GM18873 (cell line): ENCODE results near the gene ST7.
"Not testable (repeated sequence)": the region's sequence is repeated elsewhere in the genome, so short reads cannot be mapped to it uniquely, and the experiment has no call there.

Experiments
- ATAC-seq: cut with Tn5 transposase; IDR thresholded peaks from one replicate; pipeline ENCODE4 v1.9.1; 2021; ENCODE audit warnings: mild to moderate bottlenecking, moderate library complexity, moderate number of reproducible peaks; ENCODE audit not compliant: unreplicated experiment, low FRiP score

The ST7 gene

DNA sequence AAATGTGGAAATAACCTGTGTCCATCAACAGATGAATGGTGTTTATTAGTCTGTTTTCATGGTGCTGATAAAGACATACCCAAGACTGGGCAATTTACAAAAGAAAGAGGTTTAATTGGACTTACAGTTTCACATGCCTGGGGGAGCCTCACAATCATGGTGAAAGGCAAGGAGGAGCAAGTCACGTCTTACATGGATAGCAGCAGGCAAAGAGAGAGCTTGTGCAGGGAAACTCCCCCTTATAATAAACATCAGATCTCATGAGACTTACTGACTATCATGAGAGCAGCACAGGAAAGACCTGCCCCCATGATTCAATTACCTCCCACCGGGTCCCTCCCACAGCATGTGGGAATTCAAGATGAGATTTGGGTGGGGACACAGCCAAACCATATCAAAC lies 292.4 kb downstream of the ST7 start:
- not testable (repeated sequence) for ATAC-seq

DNA sequence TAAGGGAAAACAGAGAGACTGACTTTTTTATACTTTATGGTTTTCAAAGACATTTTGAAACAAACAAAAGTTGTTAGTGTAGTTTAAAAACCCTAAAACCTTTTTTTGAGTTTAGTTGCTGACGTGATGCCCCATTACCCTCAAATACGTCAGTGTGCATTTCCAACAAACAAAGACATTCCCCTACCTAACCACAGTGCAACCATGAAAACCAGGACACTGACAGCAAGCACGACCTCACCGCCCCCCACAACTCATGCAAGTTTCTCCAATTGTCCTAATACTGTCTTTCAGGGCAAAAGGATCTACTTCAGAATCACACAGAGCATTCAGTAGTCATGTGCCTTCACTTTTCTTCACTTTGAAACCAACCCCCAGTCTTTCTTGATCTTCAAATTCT lies 294.5 kb downstream of the ST7 start:
- ATAC-seq, result no peak

DNA sequence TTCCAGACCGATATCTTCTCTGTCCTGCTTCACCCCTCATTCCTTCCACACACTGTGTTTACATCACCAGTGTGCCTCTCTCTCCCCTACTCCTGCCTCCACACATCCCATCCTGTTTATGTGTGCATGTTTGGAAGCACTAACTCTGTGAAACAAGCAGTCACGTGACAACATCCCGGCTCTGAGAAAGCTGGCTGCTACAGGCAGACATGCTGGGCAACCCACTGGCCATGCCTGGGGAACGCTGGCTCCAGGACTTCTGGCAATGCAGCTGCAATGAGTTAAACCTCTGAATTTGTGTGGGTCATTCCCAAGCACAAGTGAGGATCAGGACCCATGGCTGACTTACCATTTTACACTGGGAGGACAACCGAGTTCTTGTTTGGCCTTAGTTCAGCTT lies 295.5 kb downstream of the ST7 start:
- no peak for ATAC-seq

DNA sequence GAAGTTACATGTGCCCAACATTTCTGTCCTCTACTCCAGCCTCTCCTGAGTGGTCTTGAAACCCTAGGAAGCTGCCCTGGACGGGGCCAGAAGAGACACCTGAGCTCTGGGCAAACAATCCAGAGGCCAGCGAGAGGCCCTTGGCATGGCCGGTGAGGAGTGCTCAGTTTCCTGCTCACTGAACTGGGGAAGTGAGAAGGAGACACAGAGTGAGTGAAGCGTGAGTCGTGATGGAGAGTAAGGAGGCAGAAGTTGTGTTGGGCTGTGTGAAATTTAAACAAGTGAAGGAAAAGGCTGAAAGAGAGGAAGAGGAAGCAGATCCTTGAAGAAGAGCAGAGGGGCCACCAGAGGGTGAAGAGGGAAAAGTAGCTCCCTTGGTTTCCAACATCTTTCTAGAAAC lies 296.4 kb downstream of the ST7 start:
- no peak for ATAC-seq

DNA sequence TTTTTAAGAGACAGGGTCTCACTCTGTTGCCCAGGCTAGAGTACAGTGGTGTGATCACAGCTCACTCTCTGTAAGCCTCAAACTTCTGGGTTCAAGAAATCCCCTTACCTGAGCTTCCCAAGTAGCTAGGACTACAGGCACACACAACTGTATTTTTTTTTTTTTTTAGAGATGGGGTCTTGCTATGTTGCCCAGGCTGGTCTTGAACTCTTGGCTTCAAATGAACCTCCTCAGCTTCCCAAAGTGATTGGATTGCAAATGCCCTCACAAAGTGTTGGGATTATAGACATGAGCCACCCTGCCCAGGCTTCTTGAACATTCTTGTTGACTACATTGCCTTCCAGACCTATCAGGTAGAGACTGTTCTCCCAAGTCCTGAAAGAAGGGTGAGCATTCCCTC lies 296.9 kb downstream of the ST7 start:
- ATAC-seq, result no peak

DNA sequence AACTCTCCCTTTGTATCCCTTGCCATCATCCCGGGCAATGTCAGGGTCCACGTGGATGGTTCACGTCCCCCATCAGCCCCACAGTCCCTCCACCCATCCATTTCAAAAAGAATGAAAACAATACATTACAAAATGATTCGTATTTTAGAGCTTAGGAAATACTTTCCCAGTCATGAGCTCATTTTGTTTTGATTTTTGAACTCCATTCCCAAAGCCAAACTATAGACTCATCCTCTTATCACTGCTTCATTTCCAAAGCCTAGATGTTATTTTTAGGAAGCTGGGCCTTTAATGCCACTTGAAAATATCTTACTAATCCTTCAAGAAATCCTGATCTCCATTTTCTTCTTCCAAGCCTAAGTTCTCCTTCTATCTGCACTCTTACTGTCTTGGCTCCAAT lies 297.5 kb downstream of the ST7 start:
- ATAC-seq, result no peak

DNA sequence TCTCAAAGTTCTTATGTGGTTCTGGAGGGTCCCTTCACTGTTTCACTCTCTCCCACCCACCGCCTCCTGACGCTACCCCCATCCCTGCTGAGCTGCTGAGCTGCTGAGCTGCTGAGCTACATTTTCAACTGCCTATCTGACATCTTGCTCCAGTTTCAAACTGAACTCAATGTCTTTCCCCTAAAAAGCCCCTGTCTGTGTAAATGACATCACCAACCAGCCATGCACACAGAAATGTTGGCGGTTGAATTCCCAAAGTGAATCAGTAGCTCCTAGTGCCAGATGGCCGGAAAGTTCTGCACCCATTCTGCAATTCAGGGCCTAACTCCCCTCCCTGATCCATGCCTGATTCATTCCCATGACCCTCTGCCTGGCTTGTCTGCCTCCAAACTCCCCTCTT lies 298.4 kb downstream of the ST7 start:
- peak; percentile 65 for ATAC-seq

DNA sequence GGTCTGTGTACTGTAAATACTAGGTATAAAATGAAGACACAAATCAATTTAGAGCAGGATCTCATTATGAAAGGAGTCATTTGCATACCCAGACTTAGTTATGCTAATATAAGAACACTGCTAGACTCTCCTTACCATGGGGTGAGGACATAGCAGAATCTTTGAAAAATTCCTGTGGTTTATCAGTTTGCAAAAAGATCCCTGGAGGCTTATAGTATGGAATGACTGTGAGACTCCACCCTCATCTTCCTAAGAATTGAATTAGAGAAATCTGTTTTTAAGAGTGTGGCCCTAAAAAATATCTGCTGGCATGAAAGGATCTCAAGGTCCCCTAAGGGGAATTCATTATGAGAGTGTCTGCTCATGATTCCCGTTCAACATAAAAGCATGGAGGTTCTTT lies 306.3 kb downstream of the ST7 start:
- no peak for ATAC-seq

DNA sequence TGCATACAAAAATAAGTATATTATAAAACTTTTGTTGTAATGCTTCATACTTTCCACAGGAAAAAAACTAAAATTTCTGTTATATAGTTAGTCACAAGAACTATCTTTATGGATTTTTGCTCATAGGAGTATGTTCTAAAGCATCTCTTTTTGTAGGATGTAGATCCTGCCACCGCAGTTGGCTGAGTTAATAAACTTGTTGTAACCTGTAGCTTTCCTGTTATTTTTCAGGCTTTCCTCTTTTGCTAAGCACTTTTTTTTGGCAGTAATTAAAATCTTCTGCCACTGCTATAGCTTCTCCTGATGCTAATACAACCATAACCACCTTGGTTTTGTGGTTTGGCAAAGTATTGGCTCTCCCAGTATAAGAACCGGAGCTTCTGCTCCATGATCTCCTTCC lies 309.2 kb downstream of the ST7 start:
- no peak for ATAC-seq

DNA sequence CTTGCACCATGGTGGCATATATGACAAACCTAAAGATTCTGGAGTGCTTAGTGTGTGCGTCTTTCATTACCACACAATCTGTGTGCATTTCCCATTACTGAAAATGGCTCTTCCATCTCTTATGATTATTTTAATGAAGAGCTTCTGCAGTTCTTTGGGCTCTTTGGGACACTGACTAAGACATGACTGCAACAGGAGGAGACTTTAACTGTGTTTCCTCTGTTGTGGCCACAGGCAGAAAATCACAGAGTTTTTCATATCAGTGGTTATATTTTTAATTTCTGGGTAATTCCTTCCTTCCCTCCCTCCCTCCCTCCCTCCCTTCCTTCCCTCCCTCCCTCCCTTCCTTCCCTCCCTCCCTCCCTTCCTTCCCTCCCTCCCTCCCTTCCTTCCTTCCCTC lies 311.4 kb downstream of the ST7 start:
- ATAC-seq, result no peak

DNA sequence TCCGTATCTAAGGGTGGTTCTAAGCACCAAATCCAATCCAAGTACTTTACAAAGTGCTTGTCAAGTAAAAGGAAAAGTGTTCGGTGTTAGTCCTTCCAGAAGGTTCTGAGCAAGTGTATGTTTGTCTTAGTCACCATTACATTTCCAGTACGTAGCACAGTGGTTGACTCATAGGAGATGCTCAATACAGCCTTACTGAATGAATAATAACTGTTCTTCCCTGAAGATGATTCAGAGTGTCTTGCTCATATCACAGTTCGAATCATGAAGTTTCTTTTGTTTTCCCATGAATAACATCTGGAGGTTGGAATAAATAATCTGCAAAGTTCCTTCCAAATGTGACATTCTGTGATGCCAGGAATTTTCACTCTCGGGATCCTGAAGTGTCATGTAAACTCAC lies 316.1 kb downstream of the ST7 start:
- ATAC-seq, result no peak

DNA sequence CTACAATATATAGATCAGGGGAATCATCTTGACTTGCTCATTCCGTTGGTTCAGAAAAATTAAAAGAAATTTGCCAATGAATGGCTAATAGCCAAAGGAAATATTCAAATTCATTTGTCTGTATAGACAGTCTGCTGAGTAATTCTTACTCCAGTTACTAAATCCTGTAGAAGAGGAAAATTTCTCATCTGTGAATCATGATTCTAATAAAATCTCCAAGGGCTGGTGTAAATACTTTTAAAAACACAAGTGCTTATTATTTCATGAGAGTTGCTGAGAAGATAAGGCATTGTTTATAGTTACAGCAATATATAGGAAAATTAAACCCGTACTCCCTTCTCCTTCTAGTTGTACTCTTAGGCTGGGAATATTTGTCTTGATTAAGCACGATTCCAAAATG lies 316.6 kb downstream of the ST7 start:
- no peak for ATAC-seq

DNA sequence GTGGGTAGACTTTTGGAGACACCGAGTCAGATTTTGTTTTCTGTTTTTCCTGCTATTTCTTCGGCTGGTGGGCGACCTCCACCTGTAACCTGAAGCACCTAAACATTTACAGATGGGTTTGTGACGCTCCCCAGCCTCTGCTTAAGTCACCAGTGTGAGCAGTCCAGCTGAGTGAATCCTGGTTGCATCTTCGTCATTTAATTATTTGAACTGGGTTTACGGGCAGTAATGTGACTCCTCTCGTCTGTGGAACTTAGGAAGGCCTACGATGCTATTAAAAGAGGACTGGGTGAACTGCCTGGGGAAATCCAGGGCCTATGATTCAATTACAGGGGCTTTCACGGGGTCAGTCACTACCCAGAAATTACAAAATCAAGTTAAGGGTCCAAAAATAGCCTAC lies 317.1 kb downstream of the ST7 start:
- no peak for ATAC-seq

DNA sequence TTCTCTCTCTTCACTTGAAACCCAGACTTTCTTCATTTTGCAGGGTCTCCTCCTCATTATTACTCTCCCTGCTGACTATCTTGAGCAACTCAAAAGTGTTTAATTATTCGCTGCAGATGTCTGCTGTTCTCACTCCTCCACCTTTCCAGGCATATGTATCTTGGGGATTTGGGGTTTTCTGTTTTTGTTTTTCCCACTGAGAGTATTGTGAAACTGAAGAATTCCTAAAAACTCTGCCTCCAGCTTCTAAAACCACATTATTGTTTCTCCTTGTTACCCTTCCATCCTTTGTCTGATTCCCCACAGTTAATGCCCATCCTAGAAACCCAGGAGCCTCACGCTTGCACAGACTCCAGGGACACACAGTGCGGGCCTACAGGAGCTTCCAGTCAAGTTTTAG lies 318.3 kb downstream of the ST7 start:
- no peak for ATAC-seq

DNA sequence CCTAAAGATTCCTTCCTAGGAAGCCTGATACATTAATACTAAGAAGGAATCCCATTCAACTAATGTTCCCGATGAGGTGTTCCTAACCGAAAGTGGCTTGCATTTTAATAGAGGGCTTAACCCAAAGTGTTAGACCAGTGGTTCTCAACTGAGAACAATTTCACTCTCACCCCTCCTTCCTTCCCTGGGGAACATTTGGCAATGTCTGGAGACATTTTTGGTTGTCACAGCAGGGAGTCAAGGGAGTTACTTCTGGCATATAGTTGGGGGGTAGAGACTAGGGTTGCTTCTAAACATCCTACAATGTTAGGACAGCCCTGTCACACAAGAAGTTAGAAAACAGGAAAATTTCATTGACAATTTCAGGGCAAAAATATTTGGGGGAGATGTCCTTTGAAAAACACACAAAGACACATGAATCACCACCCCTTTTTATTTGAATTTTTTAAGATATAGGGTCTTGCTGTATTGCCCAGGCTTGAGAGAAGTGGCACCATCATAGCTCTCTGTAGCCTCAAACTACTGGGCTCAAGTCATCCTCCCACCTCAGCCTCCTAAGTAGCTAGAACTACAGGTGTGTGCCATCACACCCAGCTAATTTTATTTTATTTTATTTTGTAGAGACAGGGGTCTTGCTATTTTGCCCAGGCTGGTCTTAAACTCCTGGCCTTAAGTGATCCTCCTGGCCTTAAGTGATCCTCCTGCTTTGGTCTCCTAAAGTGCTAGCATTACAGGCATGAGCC lies 318.9 kb downstream of the ST7 start:
- ATAC-seq, result no peak

DNA sequence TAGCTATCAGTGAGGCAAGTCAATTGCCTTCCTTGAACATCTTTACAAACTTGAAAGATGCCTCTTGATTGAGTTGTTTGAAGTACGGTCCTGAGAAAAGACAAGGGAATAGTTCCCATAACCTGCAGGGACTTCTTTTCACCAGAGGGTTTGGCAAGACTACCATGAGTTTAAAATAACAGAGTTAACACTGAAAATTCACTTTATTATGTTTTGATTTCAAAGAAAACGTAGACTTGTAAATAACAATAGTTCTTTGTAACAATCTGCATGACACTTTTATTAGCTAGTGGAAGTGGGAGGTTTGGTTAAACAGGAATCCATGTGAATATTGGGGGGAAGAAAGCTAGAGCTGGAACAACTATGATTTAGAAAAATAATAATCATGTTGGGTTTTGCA lies 320.0 kb downstream of the ST7 start:
- no peak for ATAC-seq

DNA sequence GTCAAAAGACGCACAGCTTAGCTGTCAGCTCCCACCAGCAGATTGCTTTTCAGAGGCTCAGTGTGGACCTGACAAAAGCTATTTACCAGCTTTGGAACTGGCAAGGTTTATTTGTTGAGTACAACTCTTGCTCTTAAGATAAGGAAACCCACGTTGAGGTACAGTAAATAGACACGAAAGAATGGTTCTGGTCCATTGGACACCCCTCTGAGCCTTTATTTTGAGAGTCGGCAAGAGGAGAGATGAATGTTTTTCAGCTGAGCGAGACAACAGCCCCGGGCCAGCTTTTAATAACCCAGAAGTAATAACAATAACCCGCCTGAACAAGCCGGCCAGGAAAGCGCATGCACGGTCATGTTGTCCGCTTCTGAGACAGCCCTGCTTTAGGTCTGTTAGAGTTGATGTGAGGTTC lies 320.5 kb downstream of the ST7 start:
- no peak for ATAC-seq

DNA sequence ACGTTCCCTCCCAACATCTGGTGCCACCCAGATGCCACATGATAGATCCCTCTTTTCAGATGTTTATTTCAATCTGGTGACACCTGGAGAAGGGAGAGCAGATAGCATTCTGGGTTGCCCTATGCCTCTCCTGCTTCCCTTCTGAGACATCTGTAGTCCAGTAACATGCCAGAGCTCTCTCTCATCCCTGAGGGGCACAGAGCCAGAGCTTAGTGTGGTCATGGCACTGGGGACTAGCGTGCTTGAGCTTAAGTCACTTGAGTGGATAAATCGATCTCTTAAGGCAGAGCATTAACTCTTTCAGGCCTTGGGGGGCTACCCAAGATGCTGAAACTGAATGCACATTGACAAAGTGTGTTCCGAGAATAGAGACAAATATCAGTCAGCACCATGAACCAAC lies 321.6 kb downstream of the ST7 start:
- no peak for ATAC-seq

DNA sequence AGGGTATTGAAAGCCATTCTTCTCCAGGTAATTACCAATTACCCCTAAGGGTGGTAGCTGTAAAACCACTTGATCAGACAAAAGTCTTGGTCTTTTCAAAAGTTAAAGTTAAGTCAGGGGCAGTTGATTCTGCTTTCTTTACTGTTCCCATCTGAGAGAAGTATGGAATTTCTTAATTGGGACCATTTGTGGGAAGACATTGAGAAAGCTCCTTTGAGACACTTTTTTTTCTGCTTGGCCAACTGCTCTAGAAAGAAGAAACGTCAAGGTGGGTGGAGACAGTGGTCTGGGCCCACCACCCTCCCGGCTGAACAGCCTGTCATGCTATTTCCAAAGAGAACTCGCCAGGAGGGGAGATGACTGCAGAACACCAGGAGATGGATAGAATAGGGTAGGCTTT lies 324.3 kb downstream of the ST7 start:
- no peak for ATAC-seq

DNA sequence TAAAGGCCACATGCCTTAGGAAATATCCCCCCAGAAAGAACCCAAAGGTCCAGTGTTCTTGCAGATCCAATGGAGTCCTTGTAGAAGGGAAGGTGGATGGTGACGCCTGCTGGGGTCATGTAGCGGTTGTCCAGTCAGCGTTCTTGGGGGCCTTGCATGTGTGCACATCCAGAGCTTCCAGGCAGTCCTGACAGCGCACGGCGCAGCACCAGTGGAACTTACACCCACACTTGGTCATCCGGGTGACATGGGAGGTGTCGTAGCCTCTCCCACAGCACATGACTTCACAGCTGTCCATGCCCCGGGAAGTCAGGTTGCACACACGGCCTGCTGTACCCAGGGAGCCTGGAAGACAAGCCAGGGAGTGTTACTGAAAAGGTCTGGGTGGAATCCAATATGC lies 324.7 kb downstream of the ST7 start:
- ATAC-seq, result no peak

DNA sequence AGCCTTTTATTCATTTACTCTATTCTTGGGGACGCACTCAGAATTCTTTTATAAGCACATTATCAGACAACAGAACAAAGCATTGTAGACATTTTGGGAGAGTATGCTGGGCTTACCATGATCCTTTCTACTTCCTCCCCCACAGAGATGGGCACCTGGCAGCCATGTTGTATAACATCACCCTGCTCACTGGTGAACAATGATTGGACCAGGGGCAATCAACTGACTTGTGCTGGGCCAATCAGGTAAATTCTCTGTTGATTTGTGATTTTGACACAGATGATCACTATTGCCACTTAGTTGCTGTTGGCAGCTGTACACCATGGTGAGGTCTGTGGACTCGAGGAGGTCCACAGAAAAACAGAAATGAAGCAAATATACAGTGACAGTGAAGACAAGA lies 325.9 kb downstream of the ST7 start:
- ATAC-seq, result no peak
